Lower lobe of right lung (tissue), 2 donors: ENCODE measurements around the gene NDC1. TPM values are rescaled to one million over a fixed set of nuclear protein-coding genes. Genes with fewer than 3 reads are reported as not detected.

ENCODE experiments used
- ATAC-seq, 2 donors: fragments of 200-7000 bp; cut with Tn5 transposase; one replicate each; pipeline ENCODE4 v1.9.1; 2020 to 2022; ENCODE audit warnings: mild to moderate bottlenecking in 2 of 2, moderate library complexity in 2 of 2
- DNase-seq: peaks from one replicate; pipeline ENCODE4 v3.0.0-alpha.2; 2020
- H3K27ac ChIP-seq: fragments of 200-600 bp; one replicate; pipeline ENCODE4 v1.8.0; 2022
- H3K27me3 ChIP-seq: fragments of 200-600 bp; one replicate; pipeline ENCODE4 v1.8.0; 2022; ENCODE audit warnings: low read depth
- H3K36me3 ChIP-seq: fragments of 200-600 bp; one replicate; pipeline ENCODE4 v1.8.0; 2022; ENCODE audit warnings: mild to moderate bottlenecking
- H3K4me1 ChIP-seq: fragments of 200-600 bp; one replicate; pipeline ENCODE4 v1.8.0; 2022
- H3K4me3 ChIP-seq: fragments of 200-600 bp; one replicate; pipeline ENCODE4 v1.8.0; 2022; ENCODE audit warnings: mild to moderate bottlenecking
- H3K9me3 ChIP-seq: fragments of 200-600 bp; one replicate; pipeline ENCODE4 v1.8.0; 2022
- intact Hi-C: fragments of 100-400 bp; cut with DNase I; formaldehyde crosslinking; loops from one replicate; pipeline ENCODE4 v1.11.0; 2022
- total RNA-seq: library from RNA; stranded (reverse); fragmentation: NEBNext Ultra II Directional; extraction: Animal tissue kit (Norgen Biotek cat#: 25700); gene quantifications from one replicate; pipeline ENCODE4 v1.2.1, GENCODE V29; 2021
- TF ChIP-seq, protein P1 (sequence below): fragments of 200-600 bp; IDR thresholded peaks from one replicate; pipeline ENCODE4 v1.8.0; 2022; ENCODE audit warnings: antibody characterized with exemption, mild to moderate bottlenecking
- donor health status: DM: no; HTN: yes; CAD: no; lungs with severe emphysema.

Gene NDC1
- total RNA-seq, 1 donor from 2014 or later: 9.9 TPM

DNA sequence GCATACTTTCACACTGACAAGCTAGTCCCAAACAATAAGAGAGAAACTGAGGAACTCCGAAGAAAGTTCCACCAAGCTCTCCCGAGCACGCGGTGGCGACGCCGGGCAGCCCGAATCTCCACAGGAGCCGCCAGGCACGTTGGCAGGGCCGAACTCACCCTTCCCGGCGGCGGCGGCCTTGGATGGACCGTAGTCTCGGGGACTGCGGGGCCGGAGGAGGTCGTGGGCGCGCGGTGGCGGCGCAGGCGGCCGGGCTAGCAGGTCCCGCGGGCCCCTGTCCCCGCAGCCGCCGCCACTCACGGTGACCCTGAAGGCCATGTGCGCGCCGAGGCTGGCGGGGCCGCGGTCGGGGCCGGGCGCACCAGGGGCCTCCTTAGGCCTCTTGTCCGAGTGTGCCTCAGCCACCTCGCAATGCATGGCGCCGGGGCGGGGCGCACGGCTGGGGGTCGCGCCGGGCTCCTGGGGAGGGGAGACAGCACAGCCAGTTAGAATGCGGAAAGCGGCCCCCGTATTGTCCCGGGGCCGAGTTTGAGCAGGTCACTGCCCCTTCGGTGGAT, 100.4 kb downstream of the NDC1 start:
- Histone ChIP-seq H3K27ac (no peak overlapping the region), H3K9me3 (no peaks in the 10 kb centered on the region), H3K27me3 (peaks cover 43% of the 10 kb centered on the region), H3K4me1 (peaks cover 19% of the 10 kb centered on the region), H3K4me3 (peak overlapping the region; percentile 64), H3K36me3 (no peaks in the 10 kb centered on the region)
- ATAC-seq (peak in 1 of 2 donors; percentile 8), DNase-seq (no peak)
- TF ChIP-seq, protein P1, sequence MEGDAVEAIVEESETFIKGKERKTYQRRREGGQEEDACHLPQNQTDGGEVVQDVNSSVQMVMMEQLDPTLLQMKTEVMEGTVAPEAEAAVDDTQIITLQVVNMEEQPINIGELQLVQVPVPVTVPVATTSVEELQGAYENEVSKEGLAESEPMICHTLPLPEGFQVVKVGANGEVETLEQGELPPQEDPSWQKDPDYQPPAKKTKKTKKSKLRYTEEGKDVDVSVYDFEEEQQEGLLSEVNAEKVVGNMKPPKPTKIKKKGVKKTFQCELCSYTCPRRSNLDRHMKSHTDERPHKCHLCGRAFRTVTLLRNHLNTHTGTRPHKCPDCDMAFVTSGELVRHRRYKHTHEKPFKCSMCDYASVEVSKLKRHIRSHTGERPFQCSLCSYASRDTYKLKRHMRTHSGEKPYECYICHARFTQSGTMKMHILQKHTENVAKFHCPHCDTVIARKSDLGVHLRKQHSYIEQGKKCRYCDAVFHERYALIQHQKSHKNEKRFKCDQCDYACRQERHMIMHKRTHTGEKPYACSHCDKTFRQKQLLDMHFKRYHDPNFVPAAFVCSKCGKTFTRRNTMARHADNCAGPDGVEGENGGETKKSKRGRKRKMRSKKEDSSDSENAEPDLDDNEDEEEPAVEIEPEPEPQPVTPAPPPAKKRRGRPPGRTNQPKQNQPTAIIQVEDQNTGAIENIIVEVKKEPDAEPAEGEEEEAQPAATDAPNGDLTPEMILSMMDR: no peak
- intact Hi-C loops: no loop called here

DNA sequence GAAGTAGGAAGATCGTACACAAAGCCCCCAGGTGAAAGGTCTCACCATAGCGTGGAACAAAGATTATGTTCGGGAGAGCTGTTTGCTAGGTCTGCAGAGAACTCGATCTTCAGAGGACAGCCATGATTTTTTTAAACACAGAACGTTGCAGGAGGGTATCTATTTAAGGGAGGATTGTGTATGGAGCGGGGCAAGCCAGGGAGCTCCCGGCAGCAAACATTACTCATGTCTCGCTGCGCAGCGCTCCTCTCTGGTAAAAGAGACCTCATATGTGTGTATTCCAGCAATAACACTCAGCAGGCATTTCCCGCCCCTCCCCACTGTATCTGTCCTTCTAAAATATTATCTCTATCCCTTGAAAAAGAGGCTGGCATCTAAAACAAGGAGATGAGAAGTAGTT, 101.8 kb downstream of the NDC1 start:
- Histone ChIP-seq H3K4me3 (no peak overlapping the region), H3K4me1 (peaks cover 19% of the 10 kb centered on the region), H3K27me3 (peaks cover 38% of the 10 kb centered on the region), H3K36me3 (no peaks in the 10 kb centered on the region), H3K27ac (no peak overlapping the region), H3K9me3 (no peaks in the 10 kb centered on the region)
- intact Hi-C loops: no loop called here
- DNase-seq (no peak), ATAC-seq (no peak)
- TF ChIP-seq, protein P1: no peak

DNA sequence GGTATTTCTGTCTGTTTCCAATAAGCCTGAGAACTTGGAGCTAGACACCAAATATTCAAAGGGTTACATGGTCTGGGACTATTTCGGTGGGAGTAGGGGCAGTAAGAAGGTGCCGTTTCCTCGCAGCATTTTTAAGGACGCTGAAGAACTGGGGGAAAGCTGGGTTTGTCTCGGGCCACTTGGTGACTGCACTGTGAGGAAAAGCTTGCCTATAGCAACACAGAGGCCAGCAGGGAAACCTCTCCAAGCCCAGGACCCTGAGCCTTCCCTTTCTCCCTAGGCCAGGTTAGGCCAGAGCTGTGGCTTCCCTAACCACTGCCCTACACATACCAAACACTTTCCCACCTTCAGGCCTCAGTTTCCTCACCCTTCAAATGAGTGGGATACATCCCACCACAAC, 102.4 kb downstream of the NDC1 start:
- Histone ChIP-seq H3K27me3 (peaks cover 36% of the 10 kb centered on the region), H3K9me3 (no peaks in the 10 kb centered on the region), H3K36me3 (no peaks in the 10 kb centered on the region), H3K4me3 (no peak overlapping the region), H3K27ac (no peak overlapping the region), H3K4me1 (peaks cover 19% of the 10 kb centered on the region)
- TF ChIP-seq, protein P1: no peak
- DNase-seq (no peak), ATAC-seq (no peak)
- intact Hi-C loops: no loop called here

DNA sequence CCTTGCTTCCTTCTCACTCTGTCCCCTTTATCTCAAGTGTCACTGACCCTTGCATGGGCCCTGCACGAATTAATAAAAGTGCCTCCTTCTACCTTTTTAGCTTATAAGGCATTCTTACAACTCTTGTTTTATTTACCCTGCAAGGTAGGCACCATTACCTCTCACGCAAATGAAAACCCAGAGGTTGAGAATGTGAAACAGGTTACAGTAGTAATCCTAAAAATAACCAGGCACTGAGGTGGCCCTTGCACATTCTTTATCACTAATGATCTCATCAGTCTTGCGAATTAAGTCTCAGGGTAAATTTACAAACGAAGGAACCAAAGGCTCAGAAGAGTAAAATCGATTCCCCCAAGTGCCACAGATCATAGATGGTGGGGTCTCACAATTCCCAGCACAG, 102.8 kb downstream of the NDC1 start:
- Histone ChIP-seq H3K4me1 (peaks cover 19% of the 10 kb centered on the region), H3K27ac (no peak overlapping the region), H3K27me3 (peaks cover 32% of the 10 kb centered on the region), H3K9me3 (no peaks in the 10 kb centered on the region), H3K36me3 (no peaks in the 10 kb centered on the region), H3K4me3 (no peak overlapping the region)
- TF ChIP-seq, protein P1: no peak
- ATAC-seq: no peak
- intact Hi-C loops: no loop called here
- DNase-seq: no peak

DNA sequence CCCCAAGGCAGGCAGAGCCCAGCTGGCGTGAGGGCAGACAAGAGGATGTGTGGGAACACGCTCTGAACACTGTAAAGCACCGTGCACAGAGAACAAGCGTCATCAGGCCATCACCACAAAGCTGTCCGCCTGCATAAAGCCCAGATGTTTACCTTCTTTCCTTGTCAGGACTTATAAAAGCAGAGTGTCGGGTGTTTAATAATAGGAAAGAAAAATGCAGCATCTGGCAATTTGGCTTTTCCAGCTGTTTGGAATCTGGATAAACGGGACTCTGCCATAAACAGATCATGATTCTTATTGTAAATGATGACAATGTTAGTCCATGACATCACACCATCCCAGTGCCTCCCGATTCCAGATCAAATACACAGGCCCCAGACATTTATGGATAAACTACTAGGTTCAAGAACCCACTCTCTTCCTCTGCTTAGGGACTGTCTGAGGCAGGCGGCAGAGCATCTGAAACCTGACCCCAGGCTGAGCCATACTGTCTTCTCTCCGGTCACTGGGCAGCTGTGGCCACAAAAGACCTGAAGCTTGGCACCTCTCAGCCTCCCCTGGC, 103.4 kb downstream of the NDC1 start:
- no peak for DNase-seq
- ATAC-seq: no peak
- H3K27ac ChIP-seq: no peak overlapping the region
- no peaks in the 10 kb centered on the region for H3K9me3 ChIP-seq
- H3K4me3 ChIP-seq: no peak overlapping the region
- peaks cover 19% of the 10 kb centered on the region for H3K4me1 ChIP-seq
- intact Hi-C loops: no loop called here
- TF ChIP-seq, protein P1: no peak
- no peaks in the 10 kb centered on the region for H3K36me3 ChIP-seq
- H3K27me3 ChIP-seq: peaks cover 31% of the 10 kb centered on the region
